SK-N-SH (cell line): ENCODE measurements around the gene TMEM89. TPM values are rescaled to one million over a fixed set of nuclear protein-coding genes. Genes with fewer than 3 reads are reported as not detected.
A peak's percentile ranks its signal among the peaks of the same experiment; 100 is the strongest.

Experiments
- CTCF ChIA-PET: fragments of 300-600, 350-600 bp; formaldehyde crosslinking; extraction: SDS; loops from one replicate; lab custom pipeline; 2021; lab: Yijun Ruan, JAX
- POLR2A ChIA-PET: fragments of 350-600 bp; sonication (Branson Sonifier 250); formaldehyde crosslinking; extraction: SDS; loops from one replicate; lab custom pipeline; 2020; ENCODE audit warnings: antibody characterized with exemption, inconsistent platforms; lab: Yijun Ruan, JAX
- DNase-seq: peaks from one replicate; pipeline ENCODE4 v3.0.0; 2012
- H2AFZ ChIP-seq: fragments of 200-600 bp; sonication (generic); 2 replicates; pipeline ENCODE4 v1.8.1; 2016; ENCODE audit warnings: antibody characterized with exemption, mild to moderate bottlenecking, low read depth
- H3F3A ChIP-seq: fragments of 200-600 bp; sonication (generic); replicated peaks from 2 replicates; pipeline ENCODE3; 2016; ENCODE audit warnings: antibody characterized with exemption, mild to moderate bottlenecking; ENCODE audit not compliant: insufficient read depth
- H3K27ac ChIP-seq, 2 experiments: fragments of 200-500 bp in 1 of 2; fragments of 200-600 bp in 1 of 2; sonication (Bioruptor generic) in 1 of 2; sonication (generic), shearing (Covaris generic) in 1 of 2; 2 replicates each; pipeline versions ENCODE4 v1.5.1 to v1.6.1; 2014 to 2016; ENCODE audit warnings: low read depth in 2 of 2, inconsistent platforms in 1 of 2, low read length in 1 of 2, mild to moderate bottlenecking in 1 of 2, mixed read lengths in 1 of 2
- H3K27me3 ChIP-seq: fragments of 200-600 bp; sonication (generic), shearing (Covaris generic); 2 replicates; pipeline ENCODE4 v1.6.1; 2016; ENCODE audit warnings: mixed run types; ENCODE audit not compliant: insufficient read depth
- H3K36me3 ChIP-seq, 2 experiments: fragments of 200-500 bp in 1 of 2; fragments of 200-600 bp in 1 of 2; sonication (Bioruptor generic) in 1 of 2; sonication (generic) in 1 of 2; replicated peaks in 1 of 2; 2 replicates each; pipeline versions ENCODE3 to v1.5.1; 2014 to 2016; ENCODE audit warnings: low read length in 1 of 2, mild to moderate bottlenecking in 1 of 2; ENCODE audit not compliant: insufficient read depth in 2 of 2, control insufficient read depth in 1 of 2
- H3K4me1 ChIP-seq, 2 experiments: fragments of 200-500 bp in 1 of 2; fragments of 200-600 bp in 1 of 2; sonication (Bioruptor generic) in 1 of 2; sonication (generic), shearing (Covaris generic) in 1 of 2; 2 replicates each; pipeline versions ENCODE4 v1.5.1 to v1.6.1; 2014 to 2016; ENCODE audit warnings: low read depth in 1 of 2, low read length in 1 of 2, mixed run types in 1 of 2; ENCODE audit not compliant: insufficient read depth in 2 of 2, control insufficient read depth in 1 of 2
- H3K4me2 ChIP-seq: fragments of 200-600 bp; sonication (generic), shearing (Covaris generic); 2 replicates; pipeline ENCODE4 v1.6.1; 2017; ENCODE audit warnings: mixed run types
- H3K4me3 ChIP-seq, 2 experiments: fragments of 200-500 bp in 1 of 2; fragments of 200-600 bp in 1 of 2; sonication (Bioruptor generic) in 1 of 2; sonication (generic), shearing (Covaris generic) in 1 of 2; 2 replicates each; pipeline versions ENCODE4 v1.5.1 to v1.8.1; 2014 to 2016; ENCODE audit warnings: low read depth in 2 of 2, inconsistent platforms in 1 of 2, low read length in 1 of 2, mild to moderate bottlenecking in 1 of 2, mixed read lengths in 1 of 2, moderate library complexity in 1 of 2
- H3K79me2 ChIP-seq: fragments of 200-600 bp; sonication (generic); 2 replicates; pipeline ENCODE4 v1.8.1; 2017; ENCODE audit warnings: mild to moderate bottlenecking; ENCODE audit not compliant: insufficient read depth
- H3K9ac ChIP-seq: fragments of 200-600 bp; sonication (generic); 2 replicates; pipeline ENCODE4 v1.6.1; 2017; ENCODE audit warnings: mixed run types
- H3K9me2 ChIP-seq: fragments of 200-600 bp; sonication (generic); 2 replicates; pipeline ENCODE4 v1.6.1; 2017; ENCODE audit warnings: mixed run types
- H3K9me3 ChIP-seq: fragments of 200-600 bp; sonication (generic); 2 replicates; pipeline ENCODE4 v1.6.1; 2017; ENCODE audit warnings: mixed run types, mild to moderate bottlenecking, moderate library complexity
- H4K20me1 ChIP-seq: fragments of 200-600 bp; sonication (generic); 2 replicates; pipeline ENCODE4 v1.6.1; 2017; ENCODE audit warnings: mild to moderate bottlenecking, mixed run types; ENCODE audit not compliant: insufficient read depth
- CHD2 ChIP-seq: fragments of 150-350 bp; IDR thresholded peaks from 2 replicates; pipeline ENCODE4 v1.6.1; 2018; ENCODE audit warnings: low read length; ENCODE audit not compliant: partially characterized antibody
- ELF1 ChIP-seq: IDR thresholded peaks from 2 replicates; pipeline ENCODE4 v1.4.0; 2012
- EP300 ChIP-seq, 2 experiments: IDR thresholded peaks; 2 replicates each; pipeline versions ENCODE4 v1.4.0 to v1.6.1; 2012; ENCODE audit warnings: borderline replicate concordance in 1 of 2, low read depth in 1 of 2, low read length in 1 of 2
- FOSL2 ChIP-seq: IDR thresholded peaks from 2 replicates; pipeline ENCODE4 v1.4.0; 2012; ENCODE audit warnings: low read depth, mild to moderate bottlenecking, moderate library complexity, borderline replicate concordance
- FOXM1 ChIP-seq: IDR thresholded peaks from 2 replicates; pipeline ENCODE4 v1.4.0; 2012; ENCODE audit warnings: low read depth, mild to moderate bottlenecking
- MXI1 ChIP-seq: IDR thresholded peaks from 2 replicates; pipeline ENCODE4 v1.6.1; 2012; ENCODE audit warnings: mild to moderate bottlenecking, low read depth, low read length, improper control_type of control experiment
- RAD21 ChIP-seq: IDR thresholded peaks from 2 replicates; pipeline ENCODE4 v1.6.1; 2012; ENCODE audit warnings: mild to moderate bottlenecking, low read length
- RCOR1 ChIP-seq: fragments of 150-350 bp; IDR thresholded peaks from 2 replicates; pipeline ENCODE4 v1.6.1; 2017; ENCODE audit warnings: antibody characterized with exemption, low read length
- RFX5 ChIP-seq: IDR thresholded peaks from 2 replicates; pipeline ENCODE4 v1.6.1; 2012; ENCODE audit warnings: mild to moderate bottlenecking, improper control_type of control experiment, low read length
- SIN3A ChIP-seq: IDR thresholded peaks from 2 replicates; pipeline ENCODE4 v1.6.1; 2012; ENCODE audit warnings: low read depth, mild to moderate bottlenecking, low read length, moderate library complexity, borderline replicate concordance
- TAF1 ChIP-seq: IDR thresholded peaks from 2 replicates; pipeline ENCODE4 v1.6.1; 2012; ENCODE audit warnings: low read depth, mild to moderate bottlenecking, low read length, moderate library complexity, borderline replicate concordance
- YY1 ChIP-seq: IDR thresholded peaks from 2 replicates; pipeline ENCODE4 v1.4.0; 2012; ENCODE audit warnings: low read depth, mild to moderate bottlenecking
- WGBS: methylation state at CpG from one replicate; pipeline ENCODE4 v1.1.6; 2017; ENCODE audit warnings: low lambda C conversion rate; 5-methylcytosine and 5-hydroxymethylcytosine counted together
- polyA plus RNA-seq, 3 experiments: library from polyadenylated mRNA; depleted of rRNA; stranded (reverse); fragments of >200 nt; gene quantifications; 2 replicates each; pipeline ENCODE4 v1.2.3, GENCODE V29; 2012
- TF ChIP-seq, protein P1 (sequence below): IDR thresholded peaks from 2 replicates; pipeline ENCODE4 v1.6.1; 2012; ENCODE audit warnings: mild to moderate bottlenecking, low read depth, low read length, moderate library complexity

Gene TMEM89, protein sequence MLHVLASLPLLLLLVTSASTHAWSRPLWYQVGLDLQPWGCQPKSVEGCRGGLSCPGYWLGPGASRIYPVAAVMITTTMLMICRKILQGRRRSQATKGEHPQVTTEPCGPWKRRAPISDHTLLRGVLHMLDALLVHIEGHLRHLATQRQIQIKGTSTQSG
- not detected in 2 replicates for polyA plus RNA-seq (2012; rRNA removed)
- polyA plus RNA-seq (2012; cell fraction: cytosol; rRNA removed), result not detected in 2 replicates
- 0.43 and 1.0 TPM in 2 replicates for polyA plus RNA-seq (2012; cell fraction: nucleus; rRNA removed)

GRCh38 chr3:48621461-48621869 is at the start of gene TMEM89:
TSS of gene TMEM89 (minus strand) at chr3:48621769. CDS start at chr3:48621756, 13 bp downstream.
- no peaks in the 10 kb centered on the region for H3K27me3 ChIP-seq
- WGBS, result 93% methylated on average over 3 of the region's 19 CpGs
- peaks cover 2 to 3% of the 10 kb centered on the region in 2 experiments for H3K36me3 ChIP-seq
- ChIA-PET CTCF (interaction anchor here (1.4 to 1.9 kb wide), 2 partner anchors 9 to 14 kb away, joined by 3 to 10 read pairs; partner anchors contain the start of gene SLC26A6), POLR2A (no interaction called here)
- no peaks in the 10 kb centered on the region for H3K79me2 ChIP-seq
- TF ChIP-seq RFX5 (no peak), RCOR1 (no peak)
- no peak within 1 kb of the TSS for H3K4me2 ChIP-seq
- H3K9me3 ChIP-seq, result 0 out of 2 replicates have a peak, but pooled peaks cover 8% of the 10 kb centered on the region
- H3K9ac ChIP-seq, result no peak within 1 kb of the TSS
- no peaks in the 10 kb centered on the region for H3K4me1 ChIP-seq
- H2AFZ ChIP-seq, result no peak within 1 kb of the TSS
- H4K20me1 ChIP-seq, result no peaks in the 10 kb centered on the region
- H3F3A ChIP-seq, result peaks cover 3% of the 10 kb centered on the region
- H3K9me2 ChIP-seq, result no peaks in the 10 kb centered on the region
- H3K4me3 ChIP-seq, result no peak within 1 kb of the TSS
- no peak within 1 kb of the TSS for H3K27ac ChIP-seq
- no peak for DNase-seq

GRCh38 chr3:48664929-48665328 is 43.4 kb upstream of the TMEM89 start:
- Histone ChIP-seq H3K4me2 (0 out of 2 replicates have a peak overlapping the region, but pooled peaks have one; percentile 98), H3K36me3 (peaks cover 3 to 13% of the 10 kb centered on the region in 2 experiments), H3K79me2 (peaks cover 19% of the 10 kb centered on the region), H3K9me3 (no peaks in the 10 kb centered on the region), H3K4me3 (no peak overlapping the region), H3K27me3 (no peaks in the 10 kb centered on the region), H3K4me1 (peaks cover 4 to 15% of the 10 kb centered on the region in 2 experiments; a peak in 2 of 4 replicates), H2AFZ (no peak overlapping the region), H3K9ac (no peak overlapping the region), H3F3A (peaks cover 18% of the 10 kb centered on the region)
- CTCF ChIA-PET, result interaction anchor here (0.8 to 4.5 kb wide), 5 partner anchors 10 to 33 kb away, joined by 3 to 33 read pairs (median 24); partner anchors contain the start of gene SLC26A6
- POLR2A ChIA-PET, result interaction anchor here (1.4 to 2.1 kb wide), 2 partner anchors 9 to 20 kb away, joined by 4 to 10 read pairs; no protein-coding TSS in a partner anchor
- DNase-seq, result no peak
- TF ChIP-seq EP300 (IDR thresholded peaks at IDR 0.05; ENCODE audit: borderline replicate concordance in 1 of 2, low read depth in 1 of 2, low read length in 1 of 2), result no peak
- TF ChIP-seq ELF1, result no peak
- no peak for TF ChIP-seq CHD2
- no peak for TF ChIP-seq YY1
- TF ChIP-seq MXI1, result no peak
- TF ChIP-seq RCOR1, result no peak
- TF ChIP-seq FOSL2, result no peak
- no peak for TF ChIP-seq FOXM1
- TF ChIP-seq, all 33 proteins: peak for 0
- 87% methylated on average over 4 of the region's 4 CpGs for WGBS
- no peaks in the 10 kb centered on the region for H4K20me1 ChIP-seq
- H3K27ac ChIP-seq, result no peak overlapping the region; a peak in 2 of 4 replicates
- no peaks in the 10 kb centered on the region for H3K9me2 ChIP-seq

- peaks cover 4 to 15% of the 10 kb centered on the region in 2 experiments; a peak in 2 of 4 replicates for H3K4me1 ChIP-seq
- no peaks in the 10 kb centered on the region for H3K27me3 ChIP-seq
- TF ChIP-seq RAD21 (no peak), TAF1 (no peak), ELF1 (no peak), FOSL2 (no peak), SIN3A (no peak)
- TF ChIP-seq, protein P1, sequence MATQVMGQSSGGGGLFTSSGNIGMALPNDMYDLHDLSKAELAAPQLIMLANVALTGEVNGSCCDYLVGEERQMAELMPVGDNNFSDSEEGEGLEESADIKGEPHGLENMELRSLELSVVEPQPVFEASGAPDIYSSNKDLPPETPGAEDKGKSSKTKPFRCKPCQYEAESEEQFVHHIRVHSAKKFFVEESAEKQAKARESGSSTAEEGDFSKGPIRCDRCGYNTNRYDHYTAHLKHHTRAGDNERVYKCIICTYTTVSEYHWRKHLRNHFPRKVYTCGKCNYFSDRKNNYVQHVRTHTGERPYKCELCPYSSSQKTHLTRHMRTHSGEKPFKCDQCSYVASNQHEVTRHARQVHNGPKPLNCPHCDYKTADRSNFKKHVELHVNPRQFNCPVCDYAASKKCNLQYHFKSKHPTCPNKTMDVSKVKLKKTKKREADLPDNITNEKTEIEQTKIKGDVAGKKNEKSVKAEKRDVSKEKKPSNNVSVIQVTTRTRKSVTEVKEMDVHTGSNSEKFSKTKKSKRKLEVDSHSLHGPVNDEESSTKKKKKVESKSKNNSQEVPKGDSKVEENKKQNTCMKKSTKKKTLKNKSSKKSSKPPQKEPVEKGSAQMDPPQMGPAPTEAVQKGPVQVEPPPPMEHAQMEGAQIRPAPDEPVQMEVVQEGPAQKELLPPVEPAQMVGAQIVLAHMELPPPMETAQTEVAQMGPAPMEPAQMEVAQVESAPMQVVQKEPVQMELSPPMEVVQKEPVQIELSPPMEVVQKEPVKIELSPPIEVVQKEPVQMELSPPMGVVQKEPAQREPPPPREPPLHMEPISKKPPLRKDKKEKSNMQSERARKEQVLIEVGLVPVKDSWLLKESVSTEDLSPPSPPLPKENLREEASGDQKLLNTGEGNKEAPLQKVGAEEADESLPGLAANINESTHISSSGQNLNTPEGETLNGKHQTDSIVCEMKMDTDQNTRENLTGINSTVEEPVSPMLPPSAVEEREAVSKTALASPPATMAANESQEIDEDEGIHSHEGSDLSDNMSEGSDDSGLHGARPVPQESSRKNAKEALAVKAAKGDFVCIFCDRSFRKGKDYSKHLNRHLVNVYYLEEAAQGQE, result 0 out of 2 replicates have a peak, but pooled peaks have one; percentile 4
- peaks cover 9 to 20% of the 10 kb centered on the region in 2 experiments for H3K36me3 ChIP-seq
- ChIA-PET POLR2A (interaction anchor here (0.6 to 2.1 kb wide), 4 partner anchors 10 to 75 kb away, joined by 3 to 10 read pairs (median 6); partner anchors contain the start of gene IP6K2), CTCF (interaction anchor here (0.5 to 4.5 kb wide), 13 partner anchors 8 to 165 kb away, joined by 3 to 33 read pairs (median 4); partner anchors contain the start of genes NCKIPSD and SLC26A6)
- WGBS, result 24% methylated on average over 11 of the region's 11 CpGs
- H3K9me2 ChIP-seq, result no peaks in the 10 kb centered on the region
- H4K20me1 ChIP-seq, result no peaks in the 10 kb centered on the region
- H2AFZ ChIP-seq, result no peak overlapping the region
- H3K9ac ChIP-seq, result no peak overlapping the region; the same call in 1 of the 2 replicates
- DNase-seq, result no peak
- peaks cover 18% of the 10 kb centered on the region for H3F3A ChIP-seq
- peaks cover 26% of the 10 kb centered on the region for H3K79me2 ChIP-seq
- peak overlapping the region in 1 of 2 experiments; percentile 99; a peak in 2 of 4 replicates for H3K27ac ChIP-seq
- H3K4me3 ChIP-seq, result peak overlapping the region; percentile 61 to 77; a peak in 3 of 4 replicates
- peak overlapping the region; percentile 98 for H3K4me2 ChIP-seq
- no peaks in the 10 kb centered on the region for H3K9me3 ChIP-seq
Measured at GRCh38 chr3:48664313-48664644, 42.7 kb upstream of the TMEM89 start.
